Measurements from ENCODE around the gene ELMO1.

DNA sequence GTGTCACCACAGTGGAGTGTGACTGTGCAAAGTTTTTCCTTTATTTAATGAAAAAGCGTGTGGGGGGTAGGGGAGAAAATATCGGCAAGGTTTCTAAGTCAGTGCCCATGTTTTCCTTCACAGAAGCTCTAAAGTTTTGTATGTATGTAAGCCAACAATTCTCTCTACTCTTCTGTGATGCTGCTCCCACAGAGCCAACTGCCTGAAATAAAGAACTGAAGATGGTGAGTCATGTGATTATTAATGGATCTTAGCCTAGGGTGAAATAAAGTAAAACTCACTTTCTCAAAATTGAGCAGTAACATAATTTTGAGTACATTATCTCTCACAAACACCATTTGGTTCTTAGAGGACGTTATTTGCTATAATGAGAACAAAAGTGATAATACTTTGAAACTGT lies 143.7 kb downstream of the ELMO1 start:
- TF ChIP-seq POLR2A (IDR thresholded peaks at IDR 0.05; ENCODE audit: low read length), result no peak
- TF ChIP-seq BHLHE40 (IDR thresholded peaks at IDR 0.05; ENCODE audit: low read depth, low read length), result no peak
- TF ChIP-seq, protein P1, sequence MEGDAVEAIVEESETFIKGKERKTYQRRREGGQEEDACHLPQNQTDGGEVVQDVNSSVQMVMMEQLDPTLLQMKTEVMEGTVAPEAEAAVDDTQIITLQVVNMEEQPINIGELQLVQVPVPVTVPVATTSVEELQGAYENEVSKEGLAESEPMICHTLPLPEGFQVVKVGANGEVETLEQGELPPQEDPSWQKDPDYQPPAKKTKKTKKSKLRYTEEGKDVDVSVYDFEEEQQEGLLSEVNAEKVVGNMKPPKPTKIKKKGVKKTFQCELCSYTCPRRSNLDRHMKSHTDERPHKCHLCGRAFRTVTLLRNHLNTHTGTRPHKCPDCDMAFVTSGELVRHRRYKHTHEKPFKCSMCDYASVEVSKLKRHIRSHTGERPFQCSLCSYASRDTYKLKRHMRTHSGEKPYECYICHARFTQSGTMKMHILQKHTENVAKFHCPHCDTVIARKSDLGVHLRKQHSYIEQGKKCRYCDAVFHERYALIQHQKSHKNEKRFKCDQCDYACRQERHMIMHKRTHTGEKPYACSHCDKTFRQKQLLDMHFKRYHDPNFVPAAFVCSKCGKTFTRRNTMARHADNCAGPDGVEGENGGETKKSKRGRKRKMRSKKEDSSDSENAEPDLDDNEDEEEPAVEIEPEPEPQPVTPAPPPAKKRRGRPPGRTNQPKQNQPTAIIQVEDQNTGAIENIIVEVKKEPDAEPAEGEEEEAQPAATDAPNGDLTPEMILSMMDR (IDR thresholded peaks at IDR 0.05), result no peak
- TF ChIP-seq JUNB (IDR thresholded peaks at IDR 0.05), result no peak
- TF ChIP-seq, protein P2, sequence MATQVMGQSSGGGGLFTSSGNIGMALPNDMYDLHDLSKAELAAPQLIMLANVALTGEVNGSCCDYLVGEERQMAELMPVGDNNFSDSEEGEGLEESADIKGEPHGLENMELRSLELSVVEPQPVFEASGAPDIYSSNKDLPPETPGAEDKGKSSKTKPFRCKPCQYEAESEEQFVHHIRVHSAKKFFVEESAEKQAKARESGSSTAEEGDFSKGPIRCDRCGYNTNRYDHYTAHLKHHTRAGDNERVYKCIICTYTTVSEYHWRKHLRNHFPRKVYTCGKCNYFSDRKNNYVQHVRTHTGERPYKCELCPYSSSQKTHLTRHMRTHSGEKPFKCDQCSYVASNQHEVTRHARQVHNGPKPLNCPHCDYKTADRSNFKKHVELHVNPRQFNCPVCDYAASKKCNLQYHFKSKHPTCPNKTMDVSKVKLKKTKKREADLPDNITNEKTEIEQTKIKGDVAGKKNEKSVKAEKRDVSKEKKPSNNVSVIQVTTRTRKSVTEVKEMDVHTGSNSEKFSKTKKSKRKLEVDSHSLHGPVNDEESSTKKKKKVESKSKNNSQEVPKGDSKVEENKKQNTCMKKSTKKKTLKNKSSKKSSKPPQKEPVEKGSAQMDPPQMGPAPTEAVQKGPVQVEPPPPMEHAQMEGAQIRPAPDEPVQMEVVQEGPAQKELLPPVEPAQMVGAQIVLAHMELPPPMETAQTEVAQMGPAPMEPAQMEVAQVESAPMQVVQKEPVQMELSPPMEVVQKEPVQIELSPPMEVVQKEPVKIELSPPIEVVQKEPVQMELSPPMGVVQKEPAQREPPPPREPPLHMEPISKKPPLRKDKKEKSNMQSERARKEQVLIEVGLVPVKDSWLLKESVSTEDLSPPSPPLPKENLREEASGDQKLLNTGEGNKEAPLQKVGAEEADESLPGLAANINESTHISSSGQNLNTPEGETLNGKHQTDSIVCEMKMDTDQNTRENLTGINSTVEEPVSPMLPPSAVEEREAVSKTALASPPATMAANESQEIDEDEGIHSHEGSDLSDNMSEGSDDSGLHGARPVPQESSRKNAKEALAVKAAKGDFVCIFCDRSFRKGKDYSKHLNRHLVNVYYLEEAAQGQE (IDR thresholded peaks at IDR 0.05), result no peak
- TF ChIP-seq RARB (CRISPR knock-in tag; IDR thresholded peaks at IDR 0.05), result no peak
- TF ChIP-seq, protein P3, sequence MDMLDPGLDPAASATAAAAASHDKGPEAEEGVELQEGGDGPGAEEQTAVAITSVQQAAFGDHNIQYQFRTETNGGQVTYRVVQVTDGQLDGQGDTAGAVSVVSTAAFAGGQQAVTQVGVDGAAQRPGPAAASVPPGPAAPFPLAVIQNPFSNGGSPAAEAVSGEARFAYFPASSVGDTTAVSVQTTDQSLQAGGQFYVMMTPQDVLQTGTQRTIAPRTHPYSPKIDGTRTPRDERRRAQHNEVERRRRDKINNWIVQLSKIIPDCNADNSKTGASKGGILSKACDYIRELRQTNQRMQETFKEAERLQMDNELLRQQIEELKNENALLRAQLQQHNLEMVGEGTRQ (IDR thresholded peaks at IDR 0.05), result no peak
- TF ChIP-seq, protein P4, sequence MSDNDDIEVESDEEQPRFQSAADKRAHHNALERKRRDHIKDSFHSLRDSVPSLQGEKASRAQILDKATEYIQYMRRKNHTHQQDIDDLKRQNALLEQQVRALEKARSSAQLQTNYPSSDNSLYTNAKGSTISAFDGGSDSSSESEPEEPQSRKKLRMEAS (IDR thresholded peaks at IDR 0.05), result no peak
- TF ChIP-seq HOXA7 (CRISPR knock-in tag; IDR thresholded peaks at IDR 0.05), result no peak
- no peak for TF ChIP-seq KDM5A (IDR thresholded peaks at IDR 0.05)
- TF ChIP-seq, protein P5, sequence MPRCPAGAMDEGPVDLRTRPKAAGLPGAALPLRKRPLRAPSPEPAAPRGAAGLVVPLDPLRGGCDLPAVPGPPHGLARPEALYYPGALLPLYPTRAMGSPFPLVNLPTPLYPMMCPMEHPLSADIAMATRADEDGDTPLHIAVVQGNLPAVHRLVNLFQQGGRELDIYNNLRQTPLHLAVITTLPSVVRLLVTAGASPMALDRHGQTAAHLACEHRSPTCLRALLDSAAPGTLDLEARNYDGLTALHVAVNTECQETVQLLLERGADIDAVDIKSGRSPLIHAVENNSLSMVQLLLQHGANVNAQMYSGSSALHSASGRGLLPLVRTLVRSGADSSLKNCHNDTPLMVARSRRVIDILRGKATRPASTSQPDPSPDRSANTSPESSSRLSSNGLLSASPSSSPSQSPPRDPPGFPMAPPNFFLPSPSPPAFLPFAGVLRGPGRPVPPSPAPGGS (IDR thresholded peaks at IDR 0.05), result no peak
- no peak for TF ChIP-seq CHD4 (IDR thresholded peaks at IDR 0.05; ENCODE audit: borderline replicate concordance)
- no peak for TF ChIP-seq EHMT2 (IDR thresholded peaks at IDR 0.05; ENCODE audit: low read depth)
- no peak for TF ChIP-seq RAD21 (conservative IDR thresholded peaks at IDR 0.05 in 1 of 2, IDR thresholded peaks at IDR 0.05 in 1 of 2)

Measured in A549 (cell line).